ENCODE measurements around the gene ZC3H12C.

ZC3H12C gene

DNA sequence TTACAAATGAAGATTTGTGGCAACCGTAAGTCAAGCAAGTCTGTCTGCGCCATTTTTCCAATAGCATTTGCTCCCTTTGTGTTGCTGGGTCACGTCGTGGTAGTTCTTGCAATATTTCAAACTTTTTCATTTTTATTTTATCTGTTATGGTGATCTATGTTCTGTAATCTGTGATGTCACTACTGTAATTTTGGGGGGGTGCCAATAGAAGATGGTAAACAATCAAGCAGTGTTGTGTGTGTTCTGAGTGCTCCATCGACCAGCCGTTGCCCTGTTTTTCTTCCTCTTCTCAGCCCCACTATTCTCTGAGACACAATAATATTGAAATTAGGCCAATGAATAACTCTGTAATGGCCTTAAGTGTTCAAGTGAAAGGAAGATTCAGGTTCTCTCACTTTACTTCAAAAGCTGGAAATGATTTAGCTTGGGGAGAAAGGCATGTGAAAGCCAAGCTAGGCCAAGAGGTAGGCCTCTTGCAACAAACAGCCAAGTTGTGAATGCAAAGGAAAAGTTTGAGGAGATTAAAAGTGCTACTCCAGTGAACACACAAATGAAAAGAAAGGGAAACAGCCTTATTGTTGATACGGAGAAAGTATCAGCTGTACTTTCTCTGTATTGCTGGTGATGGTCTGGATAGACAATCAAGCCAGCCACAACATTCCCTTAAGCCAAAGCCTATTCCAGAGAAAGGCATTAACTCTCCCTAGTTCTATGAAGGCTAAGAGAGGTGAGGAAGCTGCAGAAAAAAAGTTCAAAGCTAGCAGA, 7.5 kb downstream of the ZC3H12C start:
- TF ChIP-seq GATA2 (IDR thresholded peaks at IDR 0.05; ENCODE audit: low read depth, low read length) (no peak), GATA3 (IDR thresholded peaks at IDR 0.05; ENCODE audit: low read depth, low read length) (no peak)

DNA sequence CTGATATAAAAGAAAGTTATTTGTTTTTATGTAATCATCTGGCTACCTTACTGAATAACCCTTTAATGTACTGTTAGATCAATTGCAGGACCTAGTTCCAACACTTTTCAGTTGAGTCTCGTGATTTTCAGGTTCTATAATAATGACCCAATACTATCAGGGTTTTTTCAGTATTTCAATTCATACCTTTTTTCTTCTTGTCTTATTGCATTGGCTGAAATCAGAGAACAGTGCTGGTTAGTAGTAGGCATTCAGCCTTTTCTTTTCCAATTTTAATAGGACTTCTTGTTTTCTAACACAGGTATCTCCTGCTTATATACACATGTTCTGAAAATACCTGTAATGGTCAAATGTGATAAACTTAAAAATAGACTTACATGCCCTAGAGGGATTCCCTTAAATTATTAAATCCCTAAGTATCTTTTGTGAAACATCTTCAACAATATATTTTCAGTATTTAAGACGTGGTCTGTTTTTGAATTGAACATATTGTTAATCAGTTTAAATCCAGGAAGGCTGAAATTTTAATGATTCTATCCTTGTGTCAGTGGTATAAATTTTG, 13.6 kb downstream of the ZC3H12C start:
- TF ChIP-seq GATA3 (IDR thresholded peaks at IDR 0.05; ENCODE audit: low read depth, low read length) (no peak), GATA2 (IDR thresholded peaks at IDR 0.05; ENCODE audit: low read depth, low read length) (no peak)

DNA sequence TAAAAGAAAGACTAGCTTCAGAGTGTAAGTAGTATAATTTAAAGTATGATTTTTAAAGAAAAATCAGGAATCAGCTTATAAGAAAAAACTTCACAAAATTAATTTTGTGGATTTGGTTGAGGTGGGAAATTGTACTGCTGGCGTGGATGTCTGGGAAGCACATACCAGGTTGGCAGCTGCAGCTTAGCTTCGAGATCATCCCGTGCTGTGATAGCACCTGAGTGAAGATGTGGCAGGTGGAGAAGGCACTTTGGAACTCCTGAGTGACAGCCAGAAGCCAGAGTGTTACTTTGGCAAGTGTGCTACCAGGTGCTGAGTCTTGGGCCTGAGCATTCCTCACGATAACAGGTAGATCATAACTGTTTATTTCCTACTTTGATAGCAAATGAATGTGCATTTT, 17.7 kb downstream of the ZC3H12C start:
- no peak for TF ChIP-seq GATA3 (IDR thresholded peaks at IDR 0.05; ENCODE audit: low read depth, low read length)
- no peak for TF ChIP-seq GATA2 (IDR thresholded peaks at IDR 0.05; ENCODE audit: low read depth, low read length)

DNA sequence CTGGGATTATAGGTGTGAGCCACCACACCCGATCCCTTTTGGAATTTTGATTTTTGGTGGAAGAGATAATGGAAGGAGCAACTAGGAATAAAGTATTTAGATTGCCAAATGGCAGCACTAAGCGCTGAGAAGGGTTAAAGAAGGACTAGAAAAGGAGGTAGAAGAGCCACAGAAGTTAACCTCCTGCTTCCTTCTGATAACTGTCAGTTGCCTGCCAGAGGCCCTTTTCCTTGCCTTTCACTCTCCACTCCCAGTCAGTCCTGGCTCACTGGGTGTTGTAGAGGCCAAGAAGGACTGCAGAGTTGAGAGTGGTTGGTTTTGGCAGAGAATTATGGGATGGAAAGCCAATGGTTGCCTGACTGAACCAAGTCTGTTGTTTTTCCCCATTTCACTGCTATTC, 19.3 kb downstream of the ZC3H12C start:
- TF ChIP-seq GATA3 (IDR thresholded peaks at IDR 0.05; ENCODE audit: low read depth, low read length) (no peak), GATA2 (IDR thresholded peaks at IDR 0.05; ENCODE audit: low read depth, low read length) (no peak)

DNA sequence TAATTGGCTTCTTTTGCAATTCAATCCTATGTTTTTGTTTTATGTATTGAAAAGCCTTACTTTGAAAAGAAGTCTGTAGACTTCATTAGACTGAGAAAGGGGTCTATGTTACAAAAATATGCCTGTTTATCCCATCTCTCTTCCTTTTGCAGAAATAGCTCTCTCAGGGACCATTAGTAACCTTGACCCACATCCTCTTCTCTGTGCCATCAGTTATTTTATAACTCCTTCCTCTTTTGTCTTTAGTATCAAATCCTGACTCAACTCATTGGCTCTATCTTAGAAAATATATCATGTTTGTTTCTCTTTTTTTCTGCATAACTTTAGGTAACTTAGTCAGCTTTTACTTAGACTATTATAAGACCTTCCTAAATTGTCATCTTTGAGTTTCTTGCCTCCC, 20.3 kb downstream of the ZC3H12C start:
- TF ChIP-seq GATA2 (IDR thresholded peaks at IDR 0.05; ENCODE audit: low read depth, low read length) (no peak), GATA3 (IDR thresholded peaks at IDR 0.05; ENCODE audit: low read depth, low read length) (no peak)

DNA sequence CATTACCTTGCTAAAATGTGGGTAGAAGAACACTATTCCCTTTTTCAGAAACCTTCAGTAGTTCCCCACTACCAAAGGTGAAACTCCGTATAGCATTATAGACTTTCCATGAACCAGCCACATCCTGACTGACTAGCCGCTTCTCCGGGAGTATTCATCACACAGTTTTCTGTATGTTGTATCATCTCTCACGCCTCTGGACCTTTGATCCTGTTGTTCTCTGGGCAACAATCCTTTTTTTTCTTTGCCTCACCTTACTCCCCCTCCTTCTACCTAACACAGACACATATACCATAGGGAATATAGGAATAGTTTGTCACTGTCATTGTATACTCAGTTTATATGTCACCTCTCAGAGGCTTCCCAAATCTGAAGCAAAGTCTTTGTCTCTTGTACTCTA, 20.8 kb downstream of the ZC3H12C start:
- TF ChIP-seq GATA3 (IDR thresholded peaks at IDR 0.05; ENCODE audit: low read depth, low read length): no peak

DNA sequence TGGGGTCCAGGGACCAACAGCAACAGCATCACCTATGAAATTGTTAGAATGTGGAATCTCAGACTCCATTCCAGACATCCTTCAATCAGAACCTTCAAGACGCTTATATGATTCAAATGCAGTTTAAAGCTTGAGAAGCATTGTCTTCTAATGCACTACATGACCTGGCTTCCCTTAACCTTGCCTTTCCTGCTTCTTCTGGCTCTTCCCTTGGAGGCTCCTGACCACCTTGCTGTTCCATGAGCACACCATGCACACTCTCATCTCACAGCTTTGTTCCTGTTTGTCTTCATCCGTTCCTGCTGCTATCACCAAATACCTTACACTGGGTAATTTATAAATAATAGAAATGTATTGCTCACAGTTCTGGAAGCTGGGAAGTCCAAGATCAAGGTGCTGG, 26.1 kb downstream of the ZC3H12C start:
- TF ChIP-seq GATA2 (IDR thresholded peaks at IDR 0.05; ENCODE audit: low read depth, low read length): no peak
- TF ChIP-seq GATA3 (IDR thresholded peaks at IDR 0.05; ENCODE audit: low read depth, low read length): no peak

DNA sequence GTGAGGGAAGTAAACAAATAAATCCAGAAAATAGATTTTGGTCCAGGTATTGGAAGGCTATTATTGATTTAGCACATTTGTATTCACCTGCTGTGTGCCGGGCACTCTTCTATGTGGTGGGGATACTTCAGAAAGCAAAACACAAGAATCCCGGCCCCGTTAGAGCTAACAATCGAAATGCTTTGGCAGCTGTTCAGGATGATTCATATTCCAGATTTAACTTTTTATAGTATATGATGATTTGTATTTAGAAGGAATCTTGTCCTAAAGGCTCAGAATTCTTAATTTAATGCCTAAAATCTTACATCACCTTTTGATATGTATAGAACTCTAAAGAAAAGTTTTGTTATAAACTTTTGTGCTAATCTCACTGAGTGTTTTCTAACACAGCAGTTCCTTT, 28.0 kb downstream of the ZC3H12C start:
- no peak for TF ChIP-seq GATA2 (IDR thresholded peaks at IDR 0.05; ENCODE audit: low read depth, low read length)
- no peak for TF ChIP-seq GATA3 (IDR thresholded peaks at IDR 0.05; ENCODE audit: low read depth, low read length)

DNA sequence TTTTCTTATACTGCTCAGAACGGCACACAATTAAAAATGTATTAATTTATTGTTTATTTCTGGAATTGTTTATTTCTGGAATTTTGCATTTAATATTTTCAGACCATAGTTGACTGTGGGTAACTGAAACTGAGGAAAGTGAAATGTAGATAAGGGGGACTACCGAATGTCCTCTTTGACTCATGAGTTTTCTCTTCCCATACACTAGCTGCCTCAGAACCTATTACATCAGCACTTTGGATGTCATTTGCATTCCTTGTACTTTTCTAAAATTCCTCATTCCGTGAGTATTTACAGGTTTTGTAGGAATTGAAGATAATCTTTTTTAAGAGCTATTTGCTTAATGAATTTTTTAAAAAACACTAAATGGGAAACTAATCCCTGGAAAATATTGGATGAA, 29.8 kb downstream of the ZC3H12C start:
- TF ChIP-seq GATA3 (IDR thresholded peaks at IDR 0.05; ENCODE audit: low read depth, low read length): no peak
- no peak for TF ChIP-seq GATA2 (IDR thresholded peaks at IDR 0.05; ENCODE audit: low read depth, low read length)

DNA sequence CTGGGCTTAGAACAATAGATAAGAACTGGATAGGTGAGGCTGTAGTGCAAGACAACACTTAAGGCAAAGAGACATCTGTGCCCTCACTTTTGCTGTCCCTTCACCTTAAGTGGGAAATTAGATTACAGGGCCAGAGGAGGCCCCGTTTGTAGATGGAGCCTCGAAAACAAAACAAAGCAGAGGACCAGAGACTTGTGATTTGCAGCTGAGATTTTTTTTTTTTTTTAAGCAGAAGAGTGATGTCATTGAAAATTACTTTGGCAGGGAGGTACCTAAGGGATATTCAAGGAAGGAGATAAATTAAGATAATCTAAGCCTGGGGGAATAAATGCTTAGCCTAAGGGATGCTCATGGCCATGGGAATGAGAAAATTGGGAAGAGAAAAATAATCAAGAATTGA, 31.4 kb downstream of the ZC3H12C start:
- TF ChIP-seq GATA2 (IDR thresholded peaks at IDR 0.05; ENCODE audit: low read depth, low read length) (no peak), GATA3 (IDR thresholded peaks at IDR 0.05; ENCODE audit: low read depth, low read length) (no peak)

DNA sequence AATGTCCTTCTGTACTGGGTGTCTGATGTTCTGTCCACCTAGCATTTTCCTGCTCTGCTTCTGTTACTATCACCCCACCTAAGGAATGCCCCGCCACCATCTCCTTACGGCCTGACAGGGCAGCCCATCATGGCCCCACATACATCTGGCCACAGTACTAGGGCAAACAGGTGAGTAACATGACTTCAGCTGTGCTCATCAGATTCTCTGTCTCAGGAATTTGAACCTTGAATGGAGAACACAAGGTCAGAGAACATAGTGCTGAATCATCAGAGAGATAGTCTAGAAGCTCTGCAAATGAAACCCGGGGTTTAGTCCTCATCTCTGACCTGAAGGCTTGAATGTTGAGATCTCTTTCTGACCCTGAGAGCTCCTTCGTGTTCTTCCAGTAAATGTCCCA, 32.4 kb downstream of the ZC3H12C start:
- no peak for TF ChIP-seq GATA3 (IDR thresholded peaks at IDR 0.05; ENCODE audit: low read depth, low read length)
- TF ChIP-seq GATA2 (IDR thresholded peaks at IDR 0.05; ENCODE audit: low read depth, low read length): no peak

DNA sequence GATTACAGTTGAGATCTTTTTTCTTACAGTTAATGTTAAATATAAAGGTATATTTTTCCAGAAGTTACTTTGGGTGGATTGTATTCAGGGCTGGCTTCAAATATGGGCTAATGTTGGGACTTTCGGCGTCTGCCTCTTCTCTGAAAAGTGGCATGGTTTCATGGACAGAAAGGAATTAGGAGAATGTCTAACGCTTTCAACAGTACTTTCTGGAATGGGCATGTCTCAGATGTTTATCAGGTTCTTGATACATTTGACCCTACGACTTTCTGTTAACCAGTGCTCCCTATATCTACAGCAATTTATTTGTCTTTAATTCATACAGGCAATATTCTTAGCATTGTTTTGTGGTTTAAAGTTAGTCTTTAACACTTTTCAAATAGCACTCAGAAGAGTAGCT, 33.7 kb downstream of the ZC3H12C start:
- no peak for TF ChIP-seq GATA2 (IDR thresholded peaks at IDR 0.05; ENCODE audit: low read depth, low read length)
- no peak for TF ChIP-seq GATA3 (IDR thresholded peaks at IDR 0.05; ENCODE audit: low read depth, low read length)

DNA sequence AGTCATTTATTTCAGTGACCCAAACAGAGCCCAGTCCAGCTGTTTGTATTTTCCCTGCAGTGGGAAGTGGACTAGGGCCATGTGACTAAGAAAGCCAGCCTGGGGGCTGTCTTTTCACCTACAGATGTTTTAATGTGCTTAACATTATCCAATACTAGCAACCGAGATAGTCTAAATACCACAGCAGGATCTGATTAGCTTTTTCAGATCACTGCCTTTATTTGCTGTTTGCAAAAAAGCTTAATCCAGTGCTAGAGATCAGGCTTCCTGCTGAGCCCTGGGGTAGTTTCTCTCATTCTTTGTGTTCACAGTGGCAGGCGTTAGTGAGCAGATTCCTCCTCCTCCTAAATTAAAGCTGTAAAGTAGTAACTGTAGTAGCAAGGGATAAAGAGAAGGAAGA, 35.0 kb downstream of the ZC3H12C start:
- TF ChIP-seq GATA3 (IDR thresholded peaks at IDR 0.05; ENCODE audit: low read depth, low read length) (no peak), GATA2 (IDR thresholded peaks at IDR 0.05; ENCODE audit: low read depth, low read length) (peak; percentile 35; the same call in 1 of the 2 replicates)

DNA sequence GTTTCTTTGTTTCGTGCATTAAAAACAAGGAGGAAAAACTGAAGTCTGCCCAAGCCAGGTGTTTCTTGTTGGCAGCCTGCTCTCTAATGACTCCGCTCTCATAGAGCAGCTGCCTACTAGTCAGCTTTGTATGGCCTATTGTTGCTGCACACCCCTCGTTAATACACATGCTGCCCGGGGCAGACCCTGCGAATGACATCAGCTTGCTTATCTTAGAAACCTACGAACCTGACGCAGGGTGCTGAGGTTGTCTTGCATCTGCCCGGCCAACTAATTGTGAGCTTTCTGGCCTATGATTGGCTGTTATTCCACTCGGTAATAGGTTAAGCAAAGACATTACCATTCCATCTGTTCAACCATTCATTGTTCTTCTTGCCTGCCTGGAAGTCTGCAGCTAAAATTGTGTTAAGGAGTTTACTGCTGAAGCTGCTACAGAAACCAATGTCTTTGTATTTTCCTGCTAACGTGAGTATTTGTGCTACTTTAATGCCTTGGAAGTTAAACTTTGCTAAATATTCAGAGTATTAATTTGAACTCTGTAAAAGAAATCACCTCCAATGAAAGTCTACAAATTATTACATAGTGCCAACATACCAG, 37.5 kb downstream of the ZC3H12C start:
- TF ChIP-seq GATA2 (IDR thresholded peaks at IDR 0.05; ENCODE audit: low read depth, low read length) (peak; percentile 42; the same call in 1 of the 2 replicates), GATA3 (IDR thresholded peaks at IDR 0.05; ENCODE audit: low read depth, low read length) (no peak)
